ENCODE measurements around the gene SUPT5H.

DNA sequence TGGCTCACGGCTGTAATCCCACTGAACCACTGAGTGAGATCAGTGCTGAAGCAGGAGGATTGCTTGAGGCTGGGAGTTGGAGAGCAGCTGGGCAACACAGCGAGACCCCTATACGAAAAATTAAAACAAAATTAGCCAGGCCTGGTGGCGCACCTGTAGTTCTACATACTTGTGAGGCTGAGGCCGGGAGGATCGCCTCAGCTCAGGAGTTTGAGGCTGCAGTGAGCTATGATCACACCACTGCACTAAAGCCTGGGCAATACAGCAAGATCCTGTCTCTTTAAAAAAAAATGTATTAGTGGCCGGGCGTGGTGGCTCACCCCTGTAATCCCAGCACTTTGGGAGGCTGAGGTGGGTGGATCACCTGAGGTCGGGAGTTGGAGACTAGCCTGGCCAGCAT is 63.2 kb downstream of the SUPT5H start:
- TF ChIP-seq, protein P1, sequence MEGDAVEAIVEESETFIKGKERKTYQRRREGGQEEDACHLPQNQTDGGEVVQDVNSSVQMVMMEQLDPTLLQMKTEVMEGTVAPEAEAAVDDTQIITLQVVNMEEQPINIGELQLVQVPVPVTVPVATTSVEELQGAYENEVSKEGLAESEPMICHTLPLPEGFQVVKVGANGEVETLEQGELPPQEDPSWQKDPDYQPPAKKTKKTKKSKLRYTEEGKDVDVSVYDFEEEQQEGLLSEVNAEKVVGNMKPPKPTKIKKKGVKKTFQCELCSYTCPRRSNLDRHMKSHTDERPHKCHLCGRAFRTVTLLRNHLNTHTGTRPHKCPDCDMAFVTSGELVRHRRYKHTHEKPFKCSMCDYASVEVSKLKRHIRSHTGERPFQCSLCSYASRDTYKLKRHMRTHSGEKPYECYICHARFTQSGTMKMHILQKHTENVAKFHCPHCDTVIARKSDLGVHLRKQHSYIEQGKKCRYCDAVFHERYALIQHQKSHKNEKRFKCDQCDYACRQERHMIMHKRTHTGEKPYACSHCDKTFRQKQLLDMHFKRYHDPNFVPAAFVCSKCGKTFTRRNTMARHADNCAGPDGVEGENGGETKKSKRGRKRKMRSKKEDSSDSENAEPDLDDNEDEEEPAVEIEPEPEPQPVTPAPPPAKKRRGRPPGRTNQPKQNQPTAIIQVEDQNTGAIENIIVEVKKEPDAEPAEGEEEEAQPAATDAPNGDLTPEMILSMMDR (IDR thresholded peaks at IDR 0.05): no peak
- TF ChIP-seq POLR2A (IDR thresholded peaks at IDR 0.05): no peak

Measured in esophagus squamous epithelium (tissue), 4 donors.